Measurements from ENCODE around the gene GAREM2.

GAREM2 gene

GRCh38 chr2:26238311-26238958 lies 65.5 kb downstream of the GAREM2 start:
- DNase-seq: no peak
